Lower leg skin (tissue), 4 donors: ENCODE data around the gene MSH2. TPM values are rescaled to one million over a fixed set of nuclear protein-coding genes. Genes with fewer than 3 reads are reported as not detected.
"Not testable (repeated sequence)": the region's sequence is repeated elsewhere in the genome, so short reads cannot be mapped to it uniquely, and the experiment has no call there.

ENCODE experiments used
- DNase-seq, 2 donors: peaks; one replicate each; pipeline ENCODE4 v3.0.0-alpha.2; 2019; ENCODE audit warnings: low spot score in 2 of 2
- H3K4me3 ChIP-seq: fragments of 200-600 bp; sonication (generic); 2 replicates; pipeline ENCODE4 v1.5.1; 2017; ENCODE audit warnings: mild to moderate bottlenecking, low read depth; ENCODE audit not compliant: poor library complexity, severe bottlenecking
- CTCF ChIP-seq, 3 donors: fragments of 450-650 bp; IDR thresholded peaks; one replicate each; pipeline ENCODE4 v1.5.1; 2016; ENCODE audit warnings: antibody characterized with exemption in 3 of 3, mild to moderate bottlenecking in 3 of 3, moderate library complexity in 2 of 3
- POLR2A ChIP-seq, 2 donors: fragments of 450-650 bp; IDR thresholded peaks; one replicate each; pipeline ENCODE4 v1.6.1; 2016 to 2017; ENCODE audit warnings: antibody characterized with exemption in 2 of 2, mild to moderate bottlenecking in 1 of 2, moderate library complexity in 1 of 2
- WGBS, 2 donors: methylation state at CpG; one replicate each; pipeline ENCODE4 v1.1.5; 2018; 5-methylcytosine and 5-hydroxymethylcytosine counted together
- intact Hi-C: fragments of 100-400 bp; cut with DNase I; formaldehyde crosslinking; loops from one replicate; pipeline ENCODE4 v1.15.0; 2023; ENCODE audit warnings: low total_unique reads
- total RNA-seq, 4 donors: library from RNA; depleted of rRNA; stranded (reverse); fragments of >200 nt; gene quantifications; one replicate each; pipeline ENCODE4 v1.1.0, GENCODE V29; 2016

The MSH2 gene
- total RNA-seq, 4 donors from 2014 or later, result 10.6 to 11.9 (median 11.5) TPM

DNA sequence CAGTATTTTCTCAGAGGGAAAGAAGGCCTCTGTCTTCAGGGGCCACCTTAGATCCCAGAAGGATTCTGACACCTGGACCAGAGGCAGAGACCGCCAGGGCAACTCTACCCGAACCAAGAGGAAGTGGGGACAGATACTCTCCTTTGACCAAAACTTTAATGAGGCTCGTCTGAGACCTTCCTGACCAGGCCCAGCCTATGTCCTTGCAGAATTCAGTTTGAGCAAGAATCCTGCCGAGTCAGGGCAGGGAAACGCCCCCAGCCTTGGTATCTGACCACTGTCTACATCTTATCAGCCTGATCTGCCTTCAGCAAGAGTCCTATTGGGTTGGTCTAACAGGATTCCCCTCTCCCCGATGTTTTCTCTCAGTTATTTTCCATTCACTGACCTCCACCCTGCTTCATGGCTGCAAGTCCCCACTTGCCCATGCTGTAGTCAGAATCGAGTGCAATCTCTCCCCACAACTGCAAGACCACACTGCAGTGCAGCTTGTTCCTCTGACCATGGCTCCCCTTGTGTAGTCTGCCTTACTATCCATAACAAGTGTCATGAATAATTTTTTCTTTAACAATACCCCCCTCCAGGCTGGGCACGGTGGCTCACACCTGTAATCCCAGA lies 95.0 kb downstream of the MSH2 start:
- intact Hi-C loops, result no loop called here
- TF ChIP-seq POLR2A (IDR thresholded peaks at IDR 0.05), result no peak
- no peak for TF ChIP-seq CTCF (IDR thresholded peaks at IDR 0.05)
- 73 to 76% methylated on average over 8 of the region's 8 CpGs for WGBS, 2 donors
- DNase-seq, result peak in 1 of 2 donors; percentile 54
- H3K4me3 ChIP-seq, result no peak overlapping the region

DNA sequence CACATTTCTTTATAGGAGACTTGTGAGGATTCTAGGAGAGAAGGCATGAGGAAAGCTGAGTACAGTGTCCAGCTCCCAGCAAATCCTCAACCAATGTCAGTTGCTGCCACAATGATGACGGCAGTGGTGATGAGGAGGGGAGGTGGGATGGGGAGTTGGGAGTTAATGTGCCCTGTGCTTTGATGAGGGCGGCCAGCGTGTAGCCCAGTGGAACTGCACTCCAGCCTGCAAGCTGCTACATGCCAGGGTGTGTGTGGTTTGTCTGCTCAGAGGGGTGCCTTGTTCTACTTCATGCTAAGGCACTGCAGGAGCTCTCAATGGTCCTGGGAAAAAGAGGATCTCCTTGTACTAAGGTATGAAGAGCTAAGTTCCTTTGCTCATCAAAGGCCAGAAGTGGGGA lies 96.1 kb downstream of the MSH2 start:
- DNase-seq, result peak in 1 of 2 donors; percentile 62
- intact Hi-C loops, result no loop called here
- TF ChIP-seq POLR2A (IDR thresholded peaks at IDR 0.05), result no peak
- no peak for TF ChIP-seq CTCF (IDR thresholded peaks at IDR 0.05)
- H3K4me3 ChIP-seq, result no peak overlapping the region
- 74 to 78% methylated on average over 3 of the region's 3 CpGs for WGBS, 2 donors

GRCh38 chr2:47499621-47500309 lies 96.8 kb downstream of the MSH2 start:
- no peak for TF ChIP-seq POLR2A (IDR thresholded peaks at IDR 0.05)
- TF ChIP-seq CTCF (IDR thresholded peaks at IDR 0.05), result no peak
- H3K4me3 ChIP-seq, result no peak overlapping the region
- intact Hi-C loops, result no loop called here
- DNase-seq, result peak in 1 of 2 donors; percentile 64
- WGBS, 2 donors, result 86 to 94% methylated on average over 7 of the region's 7 CpGs

GRCh38 chr2:47501374-47502200 lies 98.6 kb downstream of the MSH2 start:
- intact Hi-C loops, result no loop called here
- WGBS, 2 donors, result 70 to 80% methylated on average over 3 of the region's 3 CpGs
- TF ChIP-seq CTCF (IDR thresholded peaks at IDR 0.05), result no peak
- H3K4me3 ChIP-seq, result no peak overlapping the region
- DNase-seq, result no peak

GRCh38 chr2:47502498-47502897 lies 99.5 kb downstream of the MSH2 start:
- WGBS, 2 donors, result 68 to 89% methylated on average over 2 of the region's 2 CpGs
- DNase-seq, H3K4me3 ChIP-seq, intact Hi-C loops: not testable (repeated sequence)

- WGBS, 2 donors, result 89 to 97% methylated on average over 8 of the region's 8 CpGs
- no peak overlapping the region for H3K4me3 ChIP-seq
- intact Hi-C loops, result no loop called here
- TF ChIP-seq CTCF (IDR thresholded peaks at IDR 0.05) (no peak), POLR2A (IDR thresholded peaks at IDR 0.05) (no peak)
- peak in 1 of 2 donors; percentile 56 for DNase-seq
Observed at GRCh38 chr2:47503481-47504070, 100.6 kb downstream of the MSH2 start.
